Fibroblast of pulmonary artery (primary cell): ENCODE measurements around the gene SLCO4A1.
A peak's percentile ranks its signal among the peaks of the same experiment; 100 is the strongest.

ENCODE experiments used
- DNase-seq: peaks from one replicate; pipeline ENCODE4 v3.0.0-alpha.2; 2010; ENCODE audit warnings: low read depth
- H3K4me3 ChIP-seq: replicated peaks from 2 replicates; pipeline ENCODE4 v1.5.1; 2011; ENCODE audit warnings: low read depth, mild to moderate bottlenecking, control low read depth, low read length, moderate library complexity
- CTCF ChIP-seq: IDR thresholded peaks from 2 replicates; pipeline ENCODE4 v1.5.1; 2011; ENCODE audit warnings: mild to moderate bottlenecking, control low read depth, low read length, inconsistent platforms; ENCODE audit errors: missing control alignments

SLCO4A1 gene

GRCh38 chr20:62665153-62665754 is 23.0 kb downstream of the SLCO4A1 start:
- no peak for DNase-seq
- no peak for TF ChIP-seq CTCF
- no peak overlapping the region for H3K4me3 ChIP-seq

- no peak for DNase-seq
- H3K4me3 ChIP-seq = no peak overlapping the region
- TF ChIP-seq CTCF = no peak
These were observed 23.8 kb downstream of the SLCO4A1 start for GRCh38 chr20:62665826-62666735.

GRCh38 chr20:62666736-62667529 is 24.6 kb downstream of the SLCO4A1 start:
- no peak for TF ChIP-seq CTCF
- DNase-seq = peak; percentile 50
- H3K4me3 ChIP-seq = no peak overlapping the region

GRCh38 chr20:62667530-62668440 is 25.5 kb downstream of the SLCO4A1 start:
- no peak for TF ChIP-seq CTCF
- no peak for DNase-seq

GRCh38 chr20:62668441-62669027 is 26.2 kb downstream of the SLCO4A1 start:
- H3K4me3 ChIP-seq = no peak overlapping the region
- TF ChIP-seq CTCF = peak; percentile 90
- DNase-seq = peak; percentile 83

More at GRCh38 chr20:62667530-62668440, 25.5 kb downstream of the SLCO4A1 start:
- H3K4me3 ChIP-seq = no peak overlapping the region

- no peak overlapping the region for H3K4me3 ChIP-seq
- DNase-seq = no peak
- no peak for TF ChIP-seq CTCF
These were observed 26.9 kb downstream of the SLCO4A1 start for GRCh38 chr20:62669249-62669648.
